AG09309 (cell line): ENCODE data around the gene MLC1.

Experiments
- DNase-seq: peaks from one replicate; pipeline ENCODE4 v3.0.0-alpha.2; 2010; ENCODE audit warnings: low read depth
- H3K4me3 ChIP-seq: 2 replicates; pipeline ENCODE4 v1.5.1; 2011; ENCODE audit warnings: mild to moderate bottlenecking, low read depth, low read length, moderate library complexity; ENCODE audit not compliant: control insufficient read depth
- TF ChIP-seq, protein P1 (sequence below): IDR thresholded peaks from 2 replicates; pipeline ENCODE4 v1.5.1; 2011; ENCODE audit warnings: mild to moderate bottlenecking, low read depth, low read length, inconsistent platforms; ENCODE audit not compliant: insufficient read depth, control insufficient read depth; ENCODE audit errors: missing control alignments

MLC1 gene

DNA sequence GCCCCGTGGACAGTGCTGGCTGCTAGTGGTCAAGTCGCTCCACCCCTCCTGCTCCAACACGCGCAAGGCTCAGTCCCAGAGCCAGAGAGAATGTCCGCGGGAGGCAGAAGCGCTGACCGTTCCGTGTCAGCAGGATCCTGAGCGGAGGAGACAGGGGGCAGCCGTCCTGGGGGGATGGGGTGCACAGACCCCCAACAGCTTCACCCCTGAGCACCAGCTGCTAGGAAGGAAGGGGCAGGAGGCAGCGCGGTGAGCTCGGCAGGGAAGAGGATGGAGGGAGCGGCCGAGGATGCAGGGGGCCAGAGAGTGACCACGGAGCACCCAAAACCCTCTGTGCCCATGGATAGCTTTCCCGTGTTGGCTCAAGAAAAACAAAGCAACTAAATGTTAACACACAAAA is 20.8 kb downstream of the MLC1 start:
- no peak for DNase-seq
- no peak overlapping the region for H3K4me3 ChIP-seq
- TF ChIP-seq, protein P1, sequence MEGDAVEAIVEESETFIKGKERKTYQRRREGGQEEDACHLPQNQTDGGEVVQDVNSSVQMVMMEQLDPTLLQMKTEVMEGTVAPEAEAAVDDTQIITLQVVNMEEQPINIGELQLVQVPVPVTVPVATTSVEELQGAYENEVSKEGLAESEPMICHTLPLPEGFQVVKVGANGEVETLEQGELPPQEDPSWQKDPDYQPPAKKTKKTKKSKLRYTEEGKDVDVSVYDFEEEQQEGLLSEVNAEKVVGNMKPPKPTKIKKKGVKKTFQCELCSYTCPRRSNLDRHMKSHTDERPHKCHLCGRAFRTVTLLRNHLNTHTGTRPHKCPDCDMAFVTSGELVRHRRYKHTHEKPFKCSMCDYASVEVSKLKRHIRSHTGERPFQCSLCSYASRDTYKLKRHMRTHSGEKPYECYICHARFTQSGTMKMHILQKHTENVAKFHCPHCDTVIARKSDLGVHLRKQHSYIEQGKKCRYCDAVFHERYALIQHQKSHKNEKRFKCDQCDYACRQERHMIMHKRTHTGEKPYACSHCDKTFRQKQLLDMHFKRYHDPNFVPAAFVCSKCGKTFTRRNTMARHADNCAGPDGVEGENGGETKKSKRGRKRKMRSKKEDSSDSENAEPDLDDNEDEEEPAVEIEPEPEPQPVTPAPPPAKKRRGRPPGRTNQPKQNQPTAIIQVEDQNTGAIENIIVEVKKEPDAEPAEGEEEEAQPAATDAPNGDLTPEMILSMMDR: no peak

GRCh38 chr22:50063589-50064393 is 21.4 kb downstream of the MLC1 start:
- no peak overlapping the region for H3K4me3 ChIP-seq
- no peak for DNase-seq
- TF ChIP-seq, protein P1: no peak

DNA sequence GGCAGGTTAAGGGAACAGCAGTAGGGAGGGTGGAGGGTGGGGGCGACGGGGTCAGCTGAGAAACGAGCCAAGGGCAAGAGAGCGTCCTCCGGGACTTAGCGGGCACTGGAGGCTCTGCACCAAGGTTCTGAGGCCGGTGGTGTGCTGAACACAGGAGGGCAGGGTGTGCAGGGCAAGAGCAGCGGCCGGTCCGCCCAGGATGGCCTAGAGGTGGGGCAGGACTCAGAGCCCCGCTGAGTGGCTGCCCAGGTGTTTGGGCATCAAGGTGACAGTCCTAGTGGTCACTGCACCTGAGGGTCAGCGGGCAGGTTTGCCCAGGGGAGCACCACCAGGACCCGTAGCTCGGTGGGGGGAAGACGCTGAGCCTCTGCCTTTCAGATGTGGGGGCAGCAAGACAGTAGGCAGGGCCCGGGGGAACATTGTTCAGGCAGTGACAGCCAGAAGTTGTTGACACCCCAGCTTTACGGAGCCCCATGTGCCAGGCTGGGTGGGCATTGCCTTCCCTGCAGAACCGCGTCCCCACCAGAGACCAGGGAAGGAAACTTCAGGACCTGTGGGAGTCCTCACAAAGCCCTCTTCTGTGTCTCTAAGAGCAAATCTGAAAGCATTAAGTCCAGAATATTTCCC is 22.6 kb downstream of the MLC1 start:
- TF ChIP-seq, protein P1: no peak
- DNase-seq: no peak
- no peak overlapping the region for H3K4me3 ChIP-seq

DNA sequence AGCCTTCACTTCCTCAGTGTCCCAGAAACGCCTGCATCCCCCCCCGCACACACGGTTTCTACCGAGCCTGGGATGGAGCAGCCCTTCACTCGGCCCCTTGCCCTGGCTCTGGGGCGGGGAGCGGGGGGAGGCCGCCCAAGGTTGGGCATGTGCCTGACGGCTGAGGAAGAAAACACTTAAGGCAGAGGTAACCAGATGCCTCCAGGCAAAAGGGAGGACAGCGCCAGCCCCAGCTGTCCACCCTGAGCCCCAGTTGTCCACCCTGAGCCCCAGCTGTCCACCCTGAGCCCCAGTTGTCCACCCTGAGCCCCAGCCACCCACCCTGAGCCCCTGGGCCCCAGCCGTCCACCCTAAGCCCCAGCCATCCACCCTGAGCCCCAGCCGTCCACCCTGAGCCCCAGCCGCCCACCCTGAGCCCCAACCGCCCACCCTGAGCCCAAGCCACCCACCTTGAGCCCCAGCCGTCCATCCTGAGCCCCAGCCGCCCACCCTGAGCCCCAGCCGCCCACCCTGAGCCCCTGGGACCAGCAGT is 23.3 kb downstream of the MLC1 start:
- no peak for DNase-seq
- TF ChIP-seq, protein P1: no peak
- no peak overlapping the region for H3K4me3 ChIP-seq

DNA sequence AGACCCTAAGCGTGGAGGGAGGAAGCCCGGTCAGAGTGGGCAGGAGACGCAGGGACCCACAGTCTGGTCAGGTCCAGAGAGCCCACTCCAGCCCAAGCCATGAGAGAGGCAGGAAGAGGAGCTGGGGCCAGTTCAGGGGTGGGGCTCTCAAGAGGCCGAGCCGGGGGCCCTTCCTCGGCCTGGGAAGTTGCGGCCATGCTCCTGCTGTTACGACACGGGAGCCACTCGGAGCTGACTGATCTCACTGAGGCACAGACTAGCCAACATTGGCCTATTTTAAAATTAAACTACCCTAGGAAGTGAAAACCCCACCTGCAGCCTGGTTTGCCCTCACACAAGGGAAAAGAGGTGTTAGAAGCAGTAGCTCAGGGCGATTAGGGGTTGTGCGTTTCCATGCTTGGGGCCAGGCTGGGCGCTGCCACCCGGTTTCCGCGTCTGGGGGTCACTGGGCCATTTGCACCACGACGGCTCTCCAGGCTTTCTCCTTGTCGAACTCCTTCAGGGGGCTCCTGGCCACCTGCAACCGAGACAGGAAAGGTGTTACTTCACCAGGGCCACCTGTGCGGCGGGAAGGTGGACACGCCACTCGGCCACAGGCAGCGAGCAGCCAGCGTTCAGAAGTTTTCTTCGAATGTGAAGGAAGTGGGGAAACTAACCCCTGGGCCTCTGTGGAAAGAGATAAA is 23.9 kb downstream of the MLC1 start:
- no peak overlapping the region for H3K4me3 ChIP-seq
- no peak for DNase-seq
- TF ChIP-seq, protein P1: no peak

GRCh38 chr22:50060441-50061140 is 24.6 kb downstream of the MLC1 start:
- no peak overlapping the region for H3K4me3 ChIP-seq
- no peak for DNase-seq
- TF ChIP-seq, protein P1: no peak
